Small intestine (tissue), 7 donors: ENCODE results near the gene ACVR2B. TPM values are rescaled to one million over a fixed set of nuclear protein-coding genes. Genes with fewer than 3 reads are reported as not detected.

ENCODE experiments used
- DNase-seq, 2 donors: peaks; one replicate each; pipeline versions ENCODE4 v3.0.0 to v3.0.0-alpha.2; 2013
- FAIRE-seq: peaks from 2 replicates; lab custom pipeline; 2012; peaks lifted over from hg19 to GRCh38; lab: Jason Lieb, UNC
- H3K27ac ChIP-seq, 3 donors: one replicate each; pipeline ENCODE4 v1.5.1; 2013; ENCODE audit warnings: low read length in 2 of 3, mild to moderate bottlenecking in 2 of 3, control low read depth in 1 of 3, inconsistent platforms in 1 of 3, low read depth in 1 of 3, moderate library complexity in 1 of 3
- H3K27me3 ChIP-seq, 3 donors: one replicate each; pipeline ENCODE4 v1.6.1; 2013; ENCODE audit warnings: low read length in 3 of 3, inconsistent platforms in 1 of 3; ENCODE audit not compliant: control insufficient read depth in 3 of 3, insufficient read depth in 3 of 3
- H3K36me3 ChIP-seq, 3 donors: one replicate each; pipeline ENCODE4 v1.6.1; 2013; ENCODE audit warnings: low read length in 3 of 3, inconsistent platforms in 1 of 3, low read depth in 1 of 3, mild to moderate bottlenecking in 1 of 3, moderate library complexity in 1 of 3; ENCODE audit not compliant: control insufficient read depth in 3 of 3, insufficient read depth in 2 of 3
- H3K4me1 ChIP-seq, 3 donors: one replicate each; pipeline ENCODE4 v1.6.1; 2013; ENCODE audit warnings: low read length in 2 of 3, inconsistent platforms in 1 of 3, low read depth in 1 of 3, mild to moderate bottlenecking in 1 of 3, moderate library complexity in 1 of 3; ENCODE audit not compliant: control insufficient read depth in 3 of 3, insufficient read depth in 2 of 3
- H3K4me3 ChIP-seq, 3 donors: one replicate each; pipeline ENCODE4 v1.5.1; 2013; ENCODE audit warnings: low read length in 3 of 3, control low read depth in 1 of 3, inconsistent platforms in 1 of 3, low read depth in 1 of 3, mild to moderate bottlenecking in 1 of 3, moderate library complexity in 1 of 3
- H3K9me3 ChIP-seq, 2 donors: one replicate each; pipeline ENCODE4 v1.6.1; 2013; ENCODE audit warnings: low read depth in 1 of 2, low read length in 1 of 2; ENCODE audit not compliant: control insufficient read depth in 2 of 2, insufficient read depth in 1 of 2
- WGBS, 3 donors: extraction: QIAGEN DNeasy Blood & Tissue Kit; methylation state at CpG; one replicate each; pipeline ENCODE4 v1.1.7; 2013; 5-methylcytosine and 5-hydroxymethylcytosine counted together
- polyA plus RNA-seq, 4 donors: library from polyadenylated mRNA; stranded (reverse) in 3 of 4; unstranded in 1 of 4; fragments of 200-250 nt in 3 of 4; fragments of 120-200 nt in 1 of 4; gene quantifications; one replicate each; pipeline versions ENCODE4 v1.2.1 to v1.2.3, GENCODE V29; 2013
- donor health status: healthy with polysubstance abuse.
- donor health status: control.
- donor health status: control.
- donor health status: Bipolar disorder and iron deficiency.
- donor health status: healthy.

Gene ACVR2B
- polyA plus RNA-seq, 4 donors, result 0.22 to 8.3 (median 1.1) TPM

- Histone ChIP-seq H3K4me1 (peaks cover 0 to 2% (median 0%) of the 10 kb centered on the region in 3 donors), H3K27me3 (no peaks in the 10 kb centered on the region), H3K4me3 (no peak overlapping the region), H3K9me3 (no peaks in the 10 kb centered on the region), H3K36me3 (peaks cover 3 to 14% (median 5%) of the 10 kb centered on the region in 3 donors), H3K27ac (no peak overlapping the region)
- DNase-seq (no peak), FAIRE-seq (no peak)
- WGBS, 3 donors, result 74 to 91% (median 90%) methylated on average over 2 of the region's 2 CpGs
Measured at GRCh38 chr3:38500688-38501417, 47.2 kb downstream of the ACVR2B start.

DNA sequence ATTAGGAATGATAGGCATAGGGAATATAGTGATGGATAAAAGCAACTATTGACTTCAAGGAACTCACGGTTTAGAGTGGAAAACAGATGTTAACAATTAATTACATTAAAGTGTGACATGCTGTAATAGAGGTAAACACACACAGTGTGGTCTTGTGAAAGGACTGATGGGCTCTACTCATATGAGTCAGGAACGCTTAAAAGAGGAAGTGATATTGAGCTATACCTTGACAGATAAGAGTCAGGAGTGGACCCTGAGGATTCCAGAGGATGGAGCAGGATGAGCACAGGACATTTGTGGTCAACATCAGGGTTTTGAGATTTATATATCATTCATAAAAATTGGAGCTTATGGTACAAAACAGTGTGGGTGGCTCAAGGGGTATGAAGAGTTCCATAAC is 53.4 kb downstream of the ACVR2B start:
- Histone ChIP-seq H3K4me1 (no peaks in the 10 kb centered on the region), H3K36me3 (peaks cover 0 to 7% (median 7%) of the 10 kb centered on the region in 3 donors), H3K27me3 (no peaks in the 10 kb centered on the region), H3K9me3 (no peaks in the 10 kb centered on the region), H3K27ac (no peak overlapping the region), H3K4me3 (no peak overlapping the region)
- WGBS, 3 donors, result 78 to 94% (median 87%) methylated on average over 2 of the region's 2 CpGs
- no peak for FAIRE-seq
- no peak for DNase-seq

DNA sequence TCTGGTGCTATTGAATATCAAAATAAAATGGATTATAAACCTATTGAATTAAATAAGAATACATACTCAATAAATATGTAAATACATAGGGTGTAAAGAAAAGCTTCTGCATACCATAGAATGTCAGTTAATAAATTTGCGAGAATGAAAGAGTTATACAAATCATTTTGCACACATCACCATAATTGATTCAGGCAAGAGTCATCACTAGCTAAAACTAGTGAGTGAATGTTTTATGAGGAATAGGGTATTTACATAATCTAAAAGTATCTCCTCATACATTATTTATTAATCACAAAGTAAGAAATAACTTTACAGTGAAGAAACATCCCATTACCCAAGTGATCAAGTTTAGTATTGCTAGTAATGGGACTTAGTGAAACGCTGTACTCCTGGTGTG is 56.0 kb downstream of the ACVR2B start:
- no peaks in the 10 kb centered on the region for H3K27me3 ChIP-seq
- no peaks in the 10 kb centered on the region for H3K4me1 ChIP-seq

GRCh38 chr3:38510631-38511030 is 56.9 kb downstream of the ACVR2B start:
- H3K27me3 ChIP-seq, result no peaks in the 10 kb centered on the region
- H3K27ac ChIP-seq, result no peak overlapping the region
- H3K9me3 ChIP-seq, result no peaks in the 10 kb centered on the region
- H3K36me3 ChIP-seq, result peaks cover 0 to 14% (median 1%) of the 10 kb centered on the region in 3 donors
- FAIRE-seq (no peak), DNase-seq (no peak)
- H3K4me3 ChIP-seq, result no peak overlapping the region
- H3K4me1 ChIP-seq, result no peaks in the 10 kb centered on the region

More for the DNA sequence above, 56.0 kb downstream of the ACVR2B start:
- H3K9me3 ChIP-seq, result no peaks in the 10 kb centered on the region
- H3K4me3 ChIP-seq, result no peak overlapping the region
- peaks cover 0 to 11% (median 2%) of the 10 kb centered on the region in 3 donors for H3K36me3 ChIP-seq
- no peak for FAIRE-seq
- H3K27ac ChIP-seq, result no peak overlapping the region
- no peak for DNase-seq
- WGBS, 3 donors, result 92 to 97% (median 94%) methylated on average over 2 of the region's 2 CpGs

- Histone ChIP-seq H3K27me3 (no peaks in the 10 kb centered on the region), H3K4me1 (no peaks in the 10 kb centered on the region), H3K9me3 (no peaks in the 10 kb centered on the region), H3K27ac (no peak overlapping the region), H3K36me3 (peaks cover 0 to 10% (median 1%) of the 10 kb centered on the region in 3 donors), H3K4me3 (no peak overlapping the region)
- FAIRE-seq, result no peak
- WGBS, 3 donors, result 87 to 88% (median 88%) methylated on average over 3 of the region's 3 CpGs
- no peak for DNase-seq
Measured at GRCh38 chr3:38511546-38511945, 57.9 kb downstream of the ACVR2B start.

DNA sequence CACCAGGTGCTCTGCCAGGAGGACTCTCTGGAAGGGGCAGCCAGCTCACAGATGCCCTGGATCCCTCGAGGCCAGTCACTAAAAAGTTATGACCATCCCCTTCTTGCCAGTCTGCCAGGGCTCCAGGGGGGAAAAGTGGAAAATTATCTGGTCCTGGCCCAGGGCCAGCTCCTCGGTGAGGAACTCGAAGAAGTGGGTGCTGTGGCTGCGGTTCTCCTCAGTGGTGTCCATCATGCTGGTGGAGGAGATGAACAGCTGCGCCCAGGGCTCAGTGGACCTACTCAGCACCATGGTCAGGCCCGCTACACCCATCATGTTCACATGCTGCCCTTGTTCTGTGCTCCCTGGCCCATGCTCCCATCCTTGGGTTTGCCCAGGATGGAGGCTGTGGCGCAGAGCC is 61.7 kb downstream of the ACVR2B start:
- Histone ChIP-seq H3K4me3 (no peak overlapping the region), H3K36me3 (peaks cover 0 to 10% (median 2%) of the 10 kb centered on the region in 3 donors), H3K27me3 (no peaks in the 10 kb centered on the region), H3K4me1 (no peaks in the 10 kb centered on the region), H3K9me3 (no peaks in the 10 kb centered on the region), H3K27ac (no peak overlapping the region)
- FAIRE-seq (no peak), DNase-seq (no peak)
- 93 to 95% (median 94%) methylated on average over 7 of the region's 7 CpGs for WGBS, 3 donors

DNA sequence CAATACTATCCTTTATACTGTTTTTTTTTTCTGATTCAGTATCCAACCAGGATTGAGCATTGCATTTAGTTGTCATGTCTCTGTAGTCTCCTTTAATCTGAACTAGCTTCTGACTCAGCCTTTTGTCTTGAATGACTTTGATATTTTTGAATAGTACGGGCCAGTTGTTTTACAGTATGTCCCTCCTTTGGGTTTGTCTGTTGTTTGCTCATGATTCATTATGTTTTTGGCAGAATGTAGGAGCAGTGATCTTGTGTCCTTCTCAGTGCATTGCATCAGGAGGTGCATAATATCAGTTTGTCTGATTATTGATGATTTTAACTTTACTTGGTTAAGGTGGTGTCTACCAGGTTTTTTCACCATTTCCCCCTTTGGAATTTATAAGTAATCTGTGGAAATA is 63.0 kb downstream of the ACVR2B start:
- Histone ChIP-seq H3K4me3 (no peak overlapping the region), H3K27ac (no peak overlapping the region), H3K27me3 (no peaks in the 10 kb centered on the region), H3K9me3 (no peaks in the 10 kb centered on the region), H3K4me1 (no peaks in the 10 kb centered on the region), H3K36me3 (peaks cover 0 to 10% (median 2%) of the 10 kb centered on the region in 3 donors)
- FAIRE-seq (no peak), DNase-seq (no peak)
- WGBS, 3 donors, result 0 to 77% (median 0%) methylated on average over 1 of the region's 1 CpG

GRCh38 chr3:38519000-38519399 is 65.3 kb downstream of the ACVR2B start:
- Histone ChIP-seq H3K4me3 (no peak overlapping the region), H3K27ac (no peak overlapping the region), H3K36me3 (peaks cover 1 to 8% (median 2%) of the 10 kb centered on the region in 3 donors), H3K4me1 (no peaks in the 10 kb centered on the region), H3K9me3 (no peaks in the 10 kb centered on the region), H3K27me3 (no peaks in the 10 kb centered on the region)
- FAIRE-seq, result no peak
- no peak for DNase-seq
- WGBS, 3 donors, result 37 to 73% (median 63%) methylated on average over 1 of the region's 1 CpG
